ENCODE data around the gene SYT11. TPM values are rescaled to one million over a fixed set of nuclear protein-coding genes. Genes with fewer than 3 reads are reported as not detected.
A peak's percentile ranks its signal among the peaks of the same experiment; 100 is the strongest.

Gene SYT11

GRCh38 chr1:155933591-155934096, 74.3 kb downstream of the SYT11 start:
- WGBS, 2 donors (ENCODE audit: extremely low coverage in 2 of 2, insufficient read length in 2 of 2, insufficient replicate concordance in 1 of 2), result 100% methylated on average over 2 to 3 of the region's 10 CpGs
- no peak overlapping the region for H3K14ac ChIP-seq (ENCODE audit: low read length)
- no peaks in the 10 kb centered on the region for H3K27me3 ChIP-seq (ENCODE audit: control insufficient read depth in 3 of 3, insufficient read depth in 3 of 3, low read depth in 1 of 3, low read length in 3 of 3)
- peak overlapping the region; percentile 90 for H3K4me2 ChIP-seq (ENCODE audit: insufficient read depth, low read length, poor library complexity, severe bottlenecking)
- H2AFZ ChIP-seq (ENCODE audit: low read length), result peak overlapping the region; percentile 76
- peak overlapping the region; percentile 52 for H3K27ac ChIP-seq (replicated peaks; ENCODE audit: low read length)
- DNase-seq (ENCODE audit: low spot score), result no peak
- no peak overlapping the region for H2BK120ac ChIP-seq (ENCODE audit: low read depth, low read length)
- H3K9ac ChIP-seq (ENCODE audit: low read depth, low read length, poor library complexity), result peak overlapping the region; percentile 96
- no peak overlapping the region for H4K91ac ChIP-seq (ENCODE audit: low read depth, low read length, poor library complexity)
- H3K4me3 ChIP-seq (ENCODE audit: low read length in 2 of 2), result peak overlapping the region; percentile 94 to 96
- H3K36me3 ChIP-seq (replicated peaks in 1 of 2; ENCODE audit: control insufficient read depth in 2 of 2, insufficient read depth in 2 of 2, low read length in 2 of 2), result peaks cover 15 to 51% of the 10 kb centered on the region in 2 donors
- H3K9me3 ChIP-seq (replicated peaks in 1 of 2; ENCODE audit: control insufficient read depth in 2 of 2, insufficient read depth in 1 of 2, low read depth in 1 of 2, low read length in 2 of 2), result no peaks in the 10 kb centered on the region
- peak overlapping the region; percentile 95 for H3K18ac ChIP-seq (ENCODE audit: low read length)
- H2BK12ac ChIP-seq (ENCODE audit: low read length), result no peak overlapping the region
- peak overlapping the region; percentile 30 for H2AK5ac ChIP-seq (ENCODE audit: low read depth, low read length)
- no peak overlapping the region for H2BK5ac ChIP-seq (ENCODE audit: low read length)
- no peak overlapping the region for H3K23ac ChIP-seq (ENCODE audit: low read depth, low read length, poor library complexity)
- H4K8ac ChIP-seq (ENCODE audit: low read depth, low read length), result no peak overlapping the region
- H3K79me1 ChIP-seq (ENCODE audit: low read depth, low read length), result no peaks in the 10 kb centered on the region
- no peak overlapping the region for H2BK15ac ChIP-seq (ENCODE audit: low read length)
- H3K4me1 ChIP-seq (ENCODE audit: control insufficient read depth in 2 of 2, insufficient read depth in 1 of 2, low read depth in 1 of 2, low read length in 2 of 2), result peaks cover 4 to 13% of the 10 kb centered on the region in 2 donors
- H3K4ac ChIP-seq (ENCODE audit: low read length), result no peak overlapping the region

- peak within 1 kb of the TSS; percentile 94 to 96 for H3K4me3 ChIP-seq (ENCODE audit: low read length in 2 of 2)
- no peaks in the 10 kb centered on the region for H3K27me3 ChIP-seq (ENCODE audit: control insufficient read depth in 3 of 3, insufficient read depth in 3 of 3, low read depth in 1 of 3, low read length in 3 of 3)
- no peaks in the 10 kb centered on the region for H3K79me1 ChIP-seq (ENCODE audit: low read depth, low read length)
- H3K36me3 ChIP-seq (replicated peaks in 1 of 2; ENCODE audit: control insufficient read depth in 2 of 2, insufficient read depth in 2 of 2, low read length in 2 of 2), result peaks cover 13 to 44% of the 10 kb centered on the region in 2 donors
- no peaks in the 10 kb centered on the region for H3K9me3 ChIP-seq (replicated peaks in 1 of 2; ENCODE audit: control insufficient read depth in 2 of 2, insufficient read depth in 1 of 2, low read depth in 1 of 2, low read length in 2 of 2)
- peak within 1 kb of the TSS; percentile 95 for H3K18ac ChIP-seq (ENCODE audit: low read length)
- WGBS, 2 donors (ENCODE audit: extremely low coverage in 2 of 2, insufficient read length in 2 of 2, insufficient replicate concordance in 1 of 2), result 100% methylated on average over 1 of the region's 50 CpGs; no CpG with 5 or more reads in 1 of the 2 donors
- peak within 1 kb of the TSS; percentile 90 for H3K4me2 ChIP-seq (ENCODE audit: insufficient read depth, low read length, poor library complexity, severe bottlenecking)
- peak within 1 kb of the TSS; percentile 98 for H3K23ac ChIP-seq (ENCODE audit: low read depth, low read length, poor library complexity)
- no peak within 1 kb of the TSS for H2BK5ac ChIP-seq (ENCODE audit: low read length)
- peak within 1 kb of the TSS; percentile 50 for H2BK15ac ChIP-seq (ENCODE audit: low read length)
- DNase-seq (ENCODE audit: low spot score), result peak; percentile 91
- peak within 1 kb of the TSS; percentile 74 for H4K8ac ChIP-seq (ENCODE audit: low read depth, low read length)
- H4K91ac ChIP-seq (ENCODE audit: low read depth, low read length, poor library complexity), result no peak within 1 kb of the TSS
- H2BK12ac ChIP-seq (ENCODE audit: low read length), result no peak within 1 kb of the TSS
- peak within 1 kb of the TSS; percentile 30 for H2AK5ac ChIP-seq (ENCODE audit: low read depth, low read length)
- no peak within 1 kb of the TSS for H3K4ac ChIP-seq (ENCODE audit: low read length)
- H3K27ac ChIP-seq (replicated peaks; ENCODE audit: low read length), result peak within 1 kb of the TSS; percentile 83
- H2AFZ ChIP-seq (ENCODE audit: low read length), result peak within 1 kb of the TSS; percentile 76
- no peak within 1 kb of the TSS for H3K14ac ChIP-seq (ENCODE audit: low read length)
- no peak within 1 kb of the TSS for H2BK120ac ChIP-seq (ENCODE audit: low read depth, low read length)
- peaks cover 4 to 13% of the 10 kb centered on the region in 2 donors for H3K4me1 ChIP-seq (ENCODE audit: control insufficient read depth in 2 of 2, insufficient read depth in 1 of 2, low read depth in 1 of 2, low read length in 2 of 2)
- peak within 1 kb of the TSS; percentile 96 for H3K9ac ChIP-seq (ENCODE audit: low read depth, low read length, poor library complexity)
Measured at GRCh38 chr1:155934097-155934935, 74.9 kb downstream of the SYT11 start, which contains the start of gene KHDC4. KHDC4 (minus strand) TSS chr1:155934413; CDS start chr1:155934373, 40 bp downstream.

Small RNAs within 50 kb of the gene (small RNA-seq; reads per million reads assigned to genes)
- not detected for gene RF00015 (ENCODE audit: insufficient read depth)
- not detected for gene SCARNA4 (ENCODE audit: insufficient read depth)
- gene SNORA80E (ENCODE audit: insufficient read depth), result 212 reads per million, percentile 97 among the genes with 10 or more reads in this experiment
